Measurements from ENCODE around the gene ILDR1.
A peak's percentile ranks its signal among the peaks of the same experiment; 100 is the strongest.

ILDR1 gene

DNA sequence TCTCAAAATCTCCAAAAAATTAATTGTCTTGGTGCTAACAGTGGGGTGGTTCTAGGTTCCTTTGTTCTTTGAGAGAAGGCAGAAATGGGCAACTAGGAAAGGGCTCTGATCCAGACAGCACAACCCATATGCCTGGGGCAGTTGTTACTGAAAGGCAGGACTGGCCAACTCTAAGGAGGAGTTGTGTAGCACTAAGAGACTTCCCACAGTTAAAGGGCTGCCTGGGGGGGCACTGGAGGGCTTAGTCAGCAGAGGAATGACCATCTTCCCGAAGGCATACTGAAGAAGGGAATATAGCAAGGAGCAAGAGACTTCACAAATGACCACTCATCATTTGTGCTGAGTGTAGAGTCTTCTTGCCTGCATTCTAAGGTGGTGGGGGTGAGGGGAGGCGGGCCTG is 15.8 kb downstream of the ILDR1 start:
- no peak for DNase-seq (ENCODE audit: low read depth)
- H3K4me3 ChIP-seq (ENCODE audit: low read depth, low read length): no peak overlapping the region
- TF ChIP-seq CTCF (conservative IDR thresholded peaks at IDR 0.05; ENCODE audit: low read depth, low read length): no peak

DNA sequence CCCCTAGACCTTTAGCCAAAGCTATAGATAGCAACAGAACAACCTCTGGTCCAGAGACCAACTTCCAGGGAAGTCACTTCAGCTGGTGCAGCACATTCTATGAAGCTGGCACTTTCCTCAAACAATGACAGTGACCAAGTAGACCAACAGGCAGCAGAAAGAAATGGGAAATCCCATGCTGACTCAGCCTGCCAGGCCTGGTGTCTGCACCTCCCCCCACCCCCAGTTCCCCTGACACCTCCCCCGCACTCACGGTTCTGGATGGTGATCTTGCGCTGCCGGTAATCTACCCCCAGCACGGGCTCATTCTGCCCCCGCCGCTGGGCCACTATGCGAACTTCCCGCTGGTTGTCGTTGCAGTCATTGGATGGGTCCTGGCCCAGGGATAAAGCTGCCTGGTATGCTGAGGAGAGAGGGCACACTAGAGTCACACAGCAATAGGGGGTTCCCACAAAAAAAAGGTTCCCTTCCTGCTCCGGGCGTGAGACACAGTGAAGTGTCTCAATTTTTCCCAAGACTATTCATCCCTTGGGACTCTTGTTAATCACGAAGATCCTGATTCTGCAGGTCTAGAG is 17.0 kb downstream of the ILDR1 start:
- no peak for TF ChIP-seq CTCF (conservative IDR thresholded peaks at IDR 0.05; ENCODE audit: low read depth, low read length)
- H3K4me3 ChIP-seq (ENCODE audit: low read depth, low read length): no peak overlapping the region
- no peak for DNase-seq (ENCODE audit: low read depth)

GRCh38 chr3:122004107-122004506 is 17.9 kb downstream of the ILDR1 start:
- DNase-seq (ENCODE audit: low read depth): peak; percentile 41
- no peak overlapping the region for H3K4me3 ChIP-seq (ENCODE audit: low read depth, low read length)
- TF ChIP-seq CTCF (conservative IDR thresholded peaks at IDR 0.05; ENCODE audit: low read depth, low read length): no peak

GRCh38 chr3:122003606-122004005 is 18.4 kb downstream of the ILDR1 start:
- H3K4me3 ChIP-seq (ENCODE audit: low read depth, low read length): no peak overlapping the region
- peak; percentile 13 for DNase-seq (ENCODE audit: low read depth)
- no peak for TF ChIP-seq CTCF (conservative IDR thresholded peaks at IDR 0.05; ENCODE audit: low read depth, low read length)

GRCh38 chr3:122003112-122003511 is 18.9 kb downstream of the ILDR1 start:
- H3K4me3 ChIP-seq (ENCODE audit: low read depth, low read length): no peak overlapping the region
- DNase-seq (ENCODE audit: low read depth): peak; percentile 12
- no peak for TF ChIP-seq CTCF (conservative IDR thresholded peaks at IDR 0.05; ENCODE audit: low read depth, low read length)

GRCh38 chr3:122002611-122003010 is 19.4 kb downstream of the ILDR1 start:
- TF ChIP-seq CTCF (conservative IDR thresholded peaks at IDR 0.05; ENCODE audit: low read depth, low read length): no peak
- DNase-seq (ENCODE audit: low read depth): no peak

DNA sequence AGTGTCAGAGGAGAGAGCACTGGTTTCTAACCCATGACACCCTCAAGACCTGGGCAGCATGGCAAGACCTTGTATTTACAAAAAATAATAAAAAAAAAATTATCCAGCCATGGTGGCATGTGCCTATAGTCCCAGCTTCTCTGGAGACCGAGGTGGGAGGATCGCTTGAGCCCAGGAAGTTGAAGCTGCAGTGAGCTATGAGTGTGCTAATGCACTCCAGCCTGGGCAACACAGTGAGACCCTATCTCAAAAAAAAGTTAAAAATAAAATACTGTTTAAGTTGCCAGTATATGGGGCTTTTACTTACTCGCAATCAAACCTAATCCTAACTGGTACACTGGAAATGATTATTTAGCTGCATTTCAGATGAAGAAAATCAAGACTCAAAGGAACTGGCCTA is 20.2 kb downstream of the ILDR1 start:
- no peak for TF ChIP-seq CTCF (conservative IDR thresholded peaks at IDR 0.05; ENCODE audit: low read depth, low read length)
- DNase-seq (ENCODE audit: low read depth): no peak
- H3K4me3 ChIP-seq (ENCODE audit: low read depth, low read length): no peak overlapping the region

More at GRCh38 chr3:122002611-122003010, 19.4 kb downstream of the ILDR1 start:
- no peak overlapping the region for H3K4me3 ChIP-seq (ENCODE audit: low read depth, low read length)
